Upper lobe of left lung (tissue), 6 donors: Measurements from ENCODE around the gene NF2. TPM values are rescaled to one million over a fixed set of nuclear protein-coding genes. Genes with fewer than 3 reads are reported as not detected.

Experiments used
- ATAC-seq, 2 donors: fragments of 200-7000 bp; cut with Tn5 transposase; one replicate each; pipeline ENCODE4 v1.9.1; 2022; ENCODE audit warnings: mild to moderate bottlenecking in 2 of 2, moderate library complexity in 2 of 2; ENCODE audit not compliant: low FRiP score in 2 of 2
- DNase-seq, 2 donors: peaks; one replicate each; pipeline ENCODE4 v3.0.0-alpha.2; 2019 to 2020
- H3K27ac ChIP-seq, 4 donors: fragments of 200-600 bp; sonication (generic); one replicate each; pipeline ENCODE4 v1.5.1; 2016 to 2019
- H3K27me3 ChIP-seq, 4 donors: fragments of 200-600 bp; sonication (generic); one replicate each; pipeline ENCODE4 v1.5.1; 2017 to 2019
- H3K36me3 ChIP-seq, 4 donors: fragments of 200-600 bp; sonication (generic); one replicate each; pipeline ENCODE4 v1.5.1; 2016 to 2019
- H3K4me1 ChIP-seq, 4 donors: fragments of 200-600 bp; sonication (generic); one replicate each; pipeline ENCODE4 v1.5.1; 2018 to 2019
- H3K4me3 ChIP-seq, 4 donors: fragments of 200-600 bp; sonication (generic); one replicate each; pipeline ENCODE4 v1.5.1; 2017 to 2019; ENCODE audit warnings: mild to moderate bottlenecking in 2 of 4, moderate library complexity in 1 of 4
- H3K9me3 ChIP-seq, 4 donors: fragments of 200-600 bp; sonication (generic); one replicate each; pipeline ENCODE4 v1.5.1; 2018 to 2019
- CTCF ChIP-seq, 6 experiments: fragments of 450-650 bp in 4 of 6; fragments of 200-600 bp in 2 of 6; sonication (generic) in 2 of 6; IDR thresholded peaks; one replicate each; pipeline ENCODE4 v1.5.1; 2016 to 2019; ENCODE audit warnings: antibody characterized with exemption in 6 of 6
- EP300 ChIP-seq, 4 donors: sonication (generic); formaldehyde crosslinking; IDR thresholded peaks; one replicate each; pipeline ENCODE4 v1.5.1; 2017; ENCODE audit warnings: antibody characterized with exemption in 4 of 4, control low read depth in 2 of 4
- POLR2A ChIP-seq, 4 donors: fragments of 450-650 bp; IDR thresholded peaks; one replicate each; pipeline ENCODE4 v1.5.1; 2016 to 2017; ENCODE audit warnings: antibody characterized with exemption in 4 of 4, mild to moderate bottlenecking in 2 of 4
- POLR2AphosphoS5 ChIP-seq, 2 donors: sonication (generic); formaldehyde crosslinking; IDR thresholded peaks; one replicate each; pipeline ENCODE4 v1.5.1; 2017; ENCODE audit warnings: antibody characterized with exemption in 2 of 2
- WGBS, 2 donors: methylation state at CpG; one replicate each; pipeline ENCODE4 v1.1.5; 2017 to 2018; 5-methylcytosine and 5-hydroxymethylcytosine counted together
- total RNA-seq, 6 donors: library from RNA; depleted of rRNA in 4 of 6; stranded (reverse); fragments of >200 nt in 4 of 6; gene quantifications; one replicate each; pipeline versions ENCODE4 v1.1.0 to v1.2.1, GENCODE V29; 2016 to 2021
- donor health status: DM: no; HTN: no; CAD: no; lungs with moderate emphysema.
- donor health status: DM: no; HTN: yes; CAD: no; lungs with severe emphysema.

Gene NF2
- total RNA-seq, 6 donors from 2014 or later = 31.2 to 43.8 (median 41.3) TPM

GRCh38 chr22:29716814-29717545, 113.5 kb downstream of the NF2 start:
- H3K4me3 ChIP-seq = no peak overlapping the region

GRCh38 chr22:29717789-29718188, 114.4 kb downstream of the NF2 start:
- 85 to 88% methylated on average over 10 to 11 of the region's 11 CpGs for WGBS, 2 donors
- no peak for TF ChIP-seq EP300 (IDR thresholded peaks at IDR 0.05)
- TF ChIP-seq POLR2A (IDR thresholded peaks at IDR 0.05) = no peak
- TF ChIP-seq POLR2AphosphoS5 (IDR thresholded peaks at IDR 0.05) = no peak
- TF ChIP-seq CTCF (IDR thresholded peaks at IDR 0.05) = no peak
- Histone ChIP-seq H3K36me3 (no peaks in the 10 kb centered on the region), H3K27me3 (peaks cover 0 to 36% (median 17%) of the 10 kb centered on the region in 4 donors), H3K27ac (no peak overlapping the region), H3K4me3 (no peak overlapping the region), H3K9me3 (no peaks in the 10 kb centered on the region), H3K4me1 (peaks cover 9 to 18% (median 11%) of the 10 kb centered on the region in 4 donors)
- no peak for ATAC-seq
- no peak for DNase-seq

More at GRCh38 chr22:29716814-29717545, 113.5 kb downstream of the NF2 start:
- TF ChIP-seq POLR2A (IDR thresholded peaks at IDR 0.05) (no peak), EP300 (IDR thresholded peaks at IDR 0.05) (no peak), CTCF (IDR thresholded peaks at IDR 0.05) (no peak), POLR2AphosphoS5 (IDR thresholded peaks at IDR 0.05) (no peak)
- Histone ChIP-seq H3K9me3 (no peaks in the 10 kb centered on the region), H3K27ac (no peak overlapping the region), H3K36me3 (no peaks in the 10 kb centered on the region), H3K4me1 (peaks cover 9 to 18% (median 11%) of the 10 kb centered on the region in 4 donors), H3K27me3 (peaks cover 0 to 36% (median 17%) of the 10 kb centered on the region in 4 donors)
- ATAC-seq (peak in 1 of 2 donors; percentile 75), DNase-seq (peak in 1 of 2 donors; percentile 36)
- WGBS, 2 donors = 68 to 78% methylated on average over 14 to 16 of the region's 16 CpGs

GRCh38 chr22:29718949-29719898, 115.8 kb downstream of the NF2 start:
- DNase-seq (no peak), ATAC-seq (no peak)
- H3K36me3 ChIP-seq = no peaks in the 10 kb centered on the region
- no peak overlapping the region for H3K27ac ChIP-seq
- TF ChIP-seq POLR2AphosphoS5 (IDR thresholded peaks at IDR 0.05) (no peak), POLR2A (IDR thresholded peaks at IDR 0.05) (no peak), CTCF (IDR thresholded peaks at IDR 0.05) (no peak), EP300 (IDR thresholded peaks at IDR 0.05) (no peak)
- H3K4me1 ChIP-seq = peaks cover 9 to 18% (median 11%) of the 10 kb centered on the region in 4 donors
- no peaks in the 10 kb centered on the region for H3K9me3 ChIP-seq
- peaks cover 0 to 36% (median 17%) of the 10 kb centered on the region in 4 donors for H3K27me3 ChIP-seq
- H3K4me3 ChIP-seq = peak overlapping the region in 2 of 4 donors; percentile 4 to 23
- 49% methylated on average over 13 to 21 of the region's 24 CpGs for WGBS, 2 donors

- peak within 1 kb of the TSS in 3 of 4 donors; percentile 20 to 29 (median 23) for H3K4me3 ChIP-seq
- H3K4me1 ChIP-seq = peaks cover 9 to 18% (median 11%) of the 10 kb centered on the region in 4 donors
- no peaks in the 10 kb centered on the region for H3K36me3 ChIP-seq
- TF ChIP-seq CTCF (IDR thresholded peaks at IDR 0.05) (no peak), POLR2A (IDR thresholded peaks at IDR 0.05) (no peak), EP300 (IDR thresholded peaks at IDR 0.05) (no peak), POLR2AphosphoS5 (IDR thresholded peaks at IDR 0.05) (no peak)
- 1% methylated on average over 22 of the region's 115 CpGs; no CpG with 5 or more reads in 1 of the 2 donors for WGBS, 2 donors
- peaks cover 0 to 36% (median 17%) of the 10 kb centered on the region in 4 donors for H3K27me3 ChIP-seq
- no peak within 1 kb of the TSS for H3K27ac ChIP-seq
- no peak for ATAC-seq
- DNase-seq = peak in 1 of 2 donors; percentile 72
- no peaks in the 10 kb centered on the region for H3K9me3 ChIP-seq
Observed at GRCh38 chr22:29719899-29720645, 116.6 kb downstream of the NF2 start, which contains the start of gene CABP7. TSS of gene CABP7 (plus strand) at chr22:29720003. CDS start at chr22:29720425, 422 bp downstream.
